ENCODE results near the gene SLC8A3.

The SLC8A3 gene

GRCh38 chr14:70084226-70084625 is 104.5 kb downstream of the SLC8A3 start:
- H3K4me3 ChIP-seq (ENCODE audit: low read depth, low read length) = no peak overlapping the region
- in situ Hi-C loops (cut with HindIII; ENCODE audit: low sequenced_read_pairs) = no loop called here
- TF ChIP-seq CTCF (IDR thresholded peaks at IDR 0.05; ENCODE audit: low read depth, low read length, missing control alignments) = no peak
- DNase-seq (ENCODE audit: low read depth) = no peak

GRCh38 chr14:70082394-70082793 is 106.4 kb downstream of the SLC8A3 start:
- no peak for TF ChIP-seq CTCF (IDR thresholded peaks at IDR 0.05; ENCODE audit: low read depth, low read length, missing control alignments)
- H3K4me3 ChIP-seq (ENCODE audit: low read depth, low read length) = no peak overlapping the region
- no peak for DNase-seq (ENCODE audit: low read depth)
- in situ Hi-C loops (cut with HindIII; ENCODE audit: low sequenced_read_pairs) = no loop called here

GRCh38 chr14:70080076-70080475 is 108.7 kb downstream of the SLC8A3 start:
- in situ Hi-C loops (cut with HindIII; ENCODE audit: low sequenced_read_pairs) = no loop called here
- no peak for DNase-seq (ENCODE audit: low read depth)
- H3K4me3 ChIP-seq (ENCODE audit: low read depth, low read length) = no peak overlapping the region
- TF ChIP-seq CTCF (IDR thresholded peaks at IDR 0.05; ENCODE audit: low read depth, low read length, missing control alignments) = no peak

GRCh38 chr14:70078329-70078728 is 110.4 kb downstream of the SLC8A3 start:
- no peak for DNase-seq (ENCODE audit: low read depth)
- no peak overlapping the region for H3K4me3 ChIP-seq (ENCODE audit: low read depth, low read length)
- no peak for TF ChIP-seq CTCF (IDR thresholded peaks at IDR 0.05; ENCODE audit: low read depth, low read length, missing control alignments)
- in situ Hi-C loops (cut with HindIII; ENCODE audit: low sequenced_read_pairs) = no loop called here

- DNase-seq (ENCODE audit: low read depth) = no peak
- no peak overlapping the region for H3K4me3 ChIP-seq (ENCODE audit: low read depth, low read length)
- TF ChIP-seq CTCF (IDR thresholded peaks at IDR 0.05; ENCODE audit: low read depth, low read length, missing control alignments) = no peak
- in situ Hi-C loops (cut with HindIII; ENCODE audit: low sequenced_read_pairs) = no loop called here
Observed at GRCh38 chr14:70077720-70078119, 111.0 kb downstream of the SLC8A3 start.

- no peak for TF ChIP-seq CTCF (IDR thresholded peaks at IDR 0.05; ENCODE audit: low read depth, low read length, missing control alignments)
- in situ Hi-C loops (cut with HindIII; ENCODE audit: low sequenced_read_pairs) = no loop called here
- no peak for DNase-seq (ENCODE audit: low read depth)
- H3K4me3 ChIP-seq (ENCODE audit: low read depth, low read length) = no peak overlapping the region
Observed at GRCh38 chr14:70077005-70077404, 111.7 kb downstream of the SLC8A3 start.

Data from astrocyte of the cerebellum (primary cell).